GM18517 (cell line): Measurements from ENCODE around the gene DYNLT4.
"Not testable (repeated sequence)": the region's sequence is repeated elsewhere in the genome, so short reads cannot be mapped to it uniquely, and the experiment has no call there.

Source experiments
- ATAC-seq: cut with Tn5 transposase; IDR thresholded peaks from one replicate; pipeline ENCODE4 v1.9.1; 2021; ENCODE audit warnings: mild to moderate bottlenecking, moderate library complexity; ENCODE audit not compliant: unreplicated experiment

DYNLT4 gene

GRCh38 chr1:44775078-44775929, 31.8 kb downstream of the DYNLT4 start, which contains the start of gene RPS8:
TSS of gene RPS8 (plus strand) at chr1:44775540. CDS start at chr1:44775597, 57 bp downstream.
- peak; percentile 83 for ATAC-seq

- ATAC-seq = not testable (repeated sequence)
Observed at GRCh38 chr1:44766421-44766820, 40.7 kb downstream of the DYNLT4 start.

GRCh38 chr1:44760876-44761275, 46.3 kb downstream of the DYNLT4 start:
- ATAC-seq = no peak

- no peak for ATAC-seq
Observed at GRCh38 chr1:44759077-44759476, 48.1 kb downstream of the DYNLT4 start.

- ATAC-seq = no peak
Observed at GRCh38 chr1:44757420-44757819, 49.7 kb downstream of the DYNLT4 start.
